ENCODE measurements around the gene ZNF836. TPM values are rescaled to one million over a fixed set of nuclear protein-coding genes. Genes with fewer than 3 reads are reported as not detected.

ZNF836 gene
- total and polyA plus RNA-seq, 2 donors (not counting 3 experiments of a cell fraction or from before 2014, with no cell fraction given) = 2.1 to 9.3 TPM

GRCh38 chr19:52176574-52176973 lies 5.2 kb upstream of the ZNF836 start:
- Histone ChIP-seq H3K4me2 (ENCODE audit: insufficient read depth, low read length) (no peak overlapping the region), H3K27me3 (ENCODE audit: control insufficient read depth in 2 of 2, insufficient read depth in 2 of 2, low read length in 2 of 2) (no peaks in the 10 kb centered on the region), H4K20me1 (replicated peaks; ENCODE audit: control insufficient read depth, extremely low read depth, insufficient read depth, low read length) (no peaks in the 10 kb centered on the region), H3K9me1 (replicated peaks; ENCODE audit: control insufficient read depth, extremely low read depth, insufficient read depth, low read length) (no peaks in the 10 kb centered on the region), H3K9me3 (replicated peaks; ENCODE audit: control insufficient read depth, insufficient read depth, low read length) (no peaks in the 10 kb centered on the region), H3K79me2 (ENCODE audit: control insufficient read depth, insufficient read depth, low read length) (no peaks in the 10 kb centered on the region), H2AFZ (ENCODE audit: low read depth, low read length) (no peak overlapping the region), H3K36me3 (ENCODE audit: control insufficient read depth in 2 of 2, extremely low read depth in 1 of 2, insufficient read depth in 2 of 2, low read length in 2 of 2) (no peaks in the 10 kb centered on the region), H3K27ac (ENCODE audit: insufficient read depth, low read depth, low read length) (no peak overlapping the region), H3K4me1 (ENCODE audit: control insufficient read depth, extremely low read depth, insufficient read depth, low read length) (peaks cover 4% of the 10 kb centered on the region), H3K4me3 (replicated peaks in 1 of 3; ENCODE audit: insufficient read depth in 1 of 3, low read depth in 1 of 3, low read length in 3 of 3) (no peak overlapping the region), H3K9ac (replicated peaks; ENCODE audit: extremely low read depth, insufficient read depth, low read length) (no peak overlapping the region)
- ChIA-PET CTCF (no interaction called here), POLR2A (no interaction called here)
- TF ChIP-seq CTCF (IDR thresholded peaks at IDR 0.05; ENCODE audit: extremely low read depth in 1 of 2, insufficient read depth in 1 of 2, low read depth in 1 of 2, low read length in 2 of 2) (no peak), MYC (IDR thresholded peaks at IDR 0.05; ENCODE audit: low read depth, low read length) (no peak), MAX (IDR thresholded peaks at IDR 0.05; ENCODE audit: insufficient read depth, insufficient read length) (no peak)
- FAIRE-seq (no peak), DNase-seq (ENCODE audit: low read depth, low spot score) (no peak)
- BruUV-seq (replicated peaks) = no TSS peak
- intact Hi-C loops (cut with micrococcal nuclease) (no loop called here), dilution Hi-C loops (cut with MboI; ENCODE audit: extremely low pct_ligation_motif_present, low sequenced_read_pairs) (no loop called here)

GRCh38 chr19:52172347-52172746 lies 926 bp upstream of the ZNF836 start:
- peak overlapping the region; percentile 98 for H2AFZ ChIP-seq (ENCODE audit: low read depth, low read length)
- CTCF ChIA-PET = interaction anchor here (1.3 kb wide), 1 partner anchor 12 kb away, joined by 3 read pairs; no protein-coding TSS in a partner anchor
- no peaks in the 10 kb centered on the region for H3K79me2 ChIP-seq (ENCODE audit: control insufficient read depth, insufficient read depth, low read length)
- BruUV-seq (replicated peaks) = no TSS peak
- H4K20me1 ChIP-seq (replicated peaks; ENCODE audit: control insufficient read depth, extremely low read depth, insufficient read depth, low read length) = no peaks in the 10 kb centered on the region
- H3K4me1 ChIP-seq (ENCODE audit: control insufficient read depth, extremely low read depth, insufficient read depth, low read length) = peaks cover 4% of the 10 kb centered on the region
- dilution Hi-C loops (cut with MboI; ENCODE audit: extremely low pct_ligation_motif_present, low sequenced_read_pairs) = no loop called here
- no peak for TF ChIP-seq EZH2 (IDR thresholded peaks at IDR 0.05; ENCODE audit: borderline replicate concordance, low read depth, low read length, severe bottlenecking)
- no peak for TF ChIP-seq JUN (IDR thresholded peaks at IDR 0.05; ENCODE audit: borderline replicate concordance, insufficient read depth, insufficient read length, low read depth)
- TF ChIP-seq POLR2AphosphoS5 (IDR thresholded peaks at IDR 0.05; ENCODE audit: insufficient read depth, low read depth, low read length) = no peak
- no peak for TF ChIP-seq GATA2 (IDR thresholded peaks at IDR 0.05; ENCODE audit: insufficient read depth, insufficient read length, low read depth, low read length)
- TF ChIP-seq MAX (IDR thresholded peaks at IDR 0.05; ENCODE audit: insufficient read depth, insufficient read length) = no peak
- TF ChIP-seq POLR2A (IDR thresholded peaks at IDR 0.05; ENCODE audit: low read depth, low read length) = no peak
- no peak for TF ChIP-seq CTCF (IDR thresholded peaks at IDR 0.05; ENCODE audit: extremely low read depth in 1 of 2, insufficient read depth in 1 of 2, low read depth in 1 of 2, low read length in 2 of 2)
- TF ChIP-seq MYC (IDR thresholded peaks at IDR 0.05; ENCODE audit: low read depth, low read length) = no peak
- TF ChIP-seq FOS (IDR thresholded peaks at IDR 0.05; ENCODE audit: borderline replicate concordance, insufficient read depth, low read length) = no peak
- intact Hi-C loops (cut with micrococcal nuclease) = no loop called here
- no peak overlapping the region for H3K4me2 ChIP-seq (ENCODE audit: insufficient read depth, low read length)
- no peak for DNase-seq (ENCODE audit: low read depth, low spot score)
- H3K27me3 ChIP-seq (ENCODE audit: control insufficient read depth in 2 of 2, insufficient read depth in 2 of 2, low read length in 2 of 2) = no peaks in the 10 kb centered on the region
- no peak overlapping the region for H3K27ac ChIP-seq (ENCODE audit: insufficient read depth, low read depth, low read length)
- H3K9ac ChIP-seq (replicated peaks; ENCODE audit: extremely low read depth, insufficient read depth, low read length) = no peak overlapping the region
- H3K4me3 ChIP-seq (replicated peaks in 1 of 3; ENCODE audit: insufficient read depth in 1 of 3, low read depth in 1 of 3, low read length in 3 of 3) = no peak overlapping the region
- no peaks in the 10 kb centered on the region for H3K9me3 ChIP-seq (replicated peaks; ENCODE audit: control insufficient read depth, insufficient read depth, low read length)
- POLR2A ChIA-PET = interaction anchor here (1.3 kb wide), 1 partner anchor 17 kb away, joined by 6 read pairs; the partner anchor contains the start of gene PPP2R1A
- H3K36me3 ChIP-seq (ENCODE audit: control insufficient read depth in 2 of 2, extremely low read depth in 1 of 2, insufficient read depth in 2 of 2, low read length in 2 of 2) = peaks cover 0 to 3% of the 10 kb centered on the region in 2 experiments
- H3K9me1 ChIP-seq (replicated peaks; ENCODE audit: control insufficient read depth, extremely low read depth, insufficient read depth, low read length) = no peaks in the 10 kb centered on the region
- FAIRE-seq = no peak

All from endothelial cell of umbilical vein (primary cell).